Stomach (tissue), 9 donors: ENCODE measurements around the gene FLNC. TPM values are rescaled to one million over a fixed set of nuclear protein-coding genes. Genes with fewer than 3 reads are reported as not detected.
A peak's percentile ranks its signal among the peaks of the same experiment; 100 is the strongest.

Experiments used
- DNase-seq, 2 donors: peaks; one replicate each; pipeline versions ENCODE4 v3.0.0 to v3.0.0-alpha.2; 2013 to 2019
- H3K27ac ChIP-seq, 5 donors: fragments of 200-600 bp in 4 of 5; sonication (generic) in 4 of 5; one replicate each; pipeline ENCODE4 v1.5.1; 2013 to 2019; ENCODE audit warnings: mild to moderate bottlenecking in 1 of 5, moderate library complexity in 1 of 5
- H3K27me3 ChIP-seq, 3 donors: fragments of 200-600 bp; sonication (generic); one replicate each; pipeline ENCODE4 v1.5.1; 2017 to 2019; ENCODE audit warnings: mixed run types in 1 of 3
- H3K36me3 ChIP-seq, 4 donors: fragments of 200-600 bp; sonication (generic); 1 replicate in 3 of 4; 2 replicates in 1 of 4; pipeline ENCODE4 v1.5.1; 2016 to 2019
- H3K4me1 ChIP-seq, 4 donors: fragments of 200-600 bp; sonication (generic); one replicate each; pipeline ENCODE4 v1.5.1; 2016 to 2019
- H3K4me3 ChIP-seq, 4 donors: fragments of 200-600 bp; sonication (generic) in 3 of 4; one replicate each; pipeline ENCODE4 v1.5.1; 2016 to 2019; ENCODE audit warnings: mild to moderate bottlenecking in 1 of 4
- H3K9me3 ChIP-seq, 4 donors: fragments of 200-600 bp; sonication (generic); one replicate each; pipeline ENCODE4 v1.5.1; 2016 to 2019
- CTCF ChIP-seq, 7 experiments: fragments of 450-650 bp in 4 of 7; fragments of 200-600 bp in 3 of 7; sonication (generic) in 3 of 7; IDR thresholded peaks; one replicate each; pipeline ENCODE4 v1.5.1; 2016 to 2019; ENCODE audit warnings: antibody characterized with exemption in 7 of 7, control low read depth in 2 of 7, mild to moderate bottlenecking in 1 of 7
- EP300 ChIP-seq: sonication (generic); formaldehyde crosslinking; IDR thresholded peaks from one replicate; pipeline ENCODE4 v1.6.1; 2017; ENCODE audit warnings: antibody characterized with exemption
- POLR2A ChIP-seq, 4 donors: fragments of 450-650 bp; IDR thresholded peaks; one replicate each; pipeline ENCODE4 v1.6.1; 2016; ENCODE audit warnings: antibody characterized with exemption in 4 of 4, control low read depth in 2 of 4, mild to moderate bottlenecking in 1 of 4, moderate library complexity in 1 of 4
- POLR2AphosphoS5 ChIP-seq, 3 donors: sonication (generic); formaldehyde crosslinking; IDR thresholded peaks; one replicate each; pipeline ENCODE4 v1.6.1; 2016; ENCODE audit warnings: antibody characterized with exemption in 3 of 3
- WGBS, 5 donors: extraction: QIAGEN DNeasy Blood & Tissue Kit in 3 of 5; methylation state at CpG; one replicate each; pipeline versions ENCODE4 v1.1.5 to v1.1.7; 2013 to 2018; 5-methylcytosine and 5-hydroxymethylcytosine counted together
- intact Hi-C: fragments of 100-400 bp; cut with DNase I; formaldehyde crosslinking; loops from one replicate; pipeline ENCODE4 v1.15.1; 2023; ENCODE audit warnings: low total_unique reads
- polyA plus RNA-seq, 3 donors: library from polyadenylated mRNA; stranded (reverse); fragments of 200-250 nt; gene quantifications; one replicate each; pipeline ENCODE4 v1.2.3, GENCODE V29; 2013
- total RNA-seq, 5 donors: library from RNA; depleted of rRNA; stranded (reverse); fragments of >200 nt; gene quantifications; one replicate each; pipeline versions ENCODE4 v1.1.0 to v1.2.3, GENCODE V29; 2014 to 2016
- donor health status: healthy with polysubstance abuse.
- donor health status: Bipolar disorder and iron deficiency.
- donor health status: healthy.

The FLNC gene
- total and polyA plus RNA-seq, 8 donors, result 1.9 to 184 (median 46.6) TPM

DNA sequence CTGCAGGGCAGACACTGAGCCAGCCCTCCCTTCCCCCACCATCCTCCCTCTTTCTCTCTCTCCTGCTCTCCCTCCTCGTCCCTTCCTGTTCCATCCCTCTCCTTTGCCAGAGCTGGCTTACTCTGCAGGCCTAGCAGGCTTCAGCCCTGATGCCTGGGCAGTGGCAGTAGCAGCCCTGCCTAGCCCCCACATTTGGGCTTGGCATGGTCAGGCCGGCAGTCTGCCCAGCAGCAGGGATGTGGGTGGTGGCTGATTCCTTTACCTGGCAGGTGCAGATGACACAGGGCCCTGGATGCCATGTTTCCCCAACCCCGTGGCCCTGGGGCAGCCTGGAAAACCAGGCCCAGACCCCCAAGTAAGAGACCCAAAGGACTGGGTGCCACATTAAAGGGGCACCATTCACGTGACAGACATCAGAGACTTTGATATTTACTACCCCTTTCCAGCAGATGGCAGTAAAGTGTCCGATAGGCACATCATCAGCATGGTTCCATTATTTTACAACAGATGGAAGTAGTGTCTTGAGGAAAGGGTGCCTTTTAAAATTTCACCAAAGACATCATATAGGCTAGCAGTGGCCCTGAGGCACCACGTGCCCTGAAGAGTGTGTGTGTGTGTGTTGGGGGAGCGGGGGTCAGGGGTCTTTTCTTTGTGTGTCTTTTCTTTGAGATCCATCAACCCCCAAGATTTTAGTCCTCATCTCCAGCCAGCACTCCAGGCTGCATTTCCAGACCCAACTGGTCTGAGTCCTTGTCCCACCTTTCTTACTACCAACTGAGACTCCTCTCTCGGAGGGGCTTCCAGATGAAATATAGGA is 74.4 kb downstream of the FLNC start:
- Histone ChIP-seq H3K4me3 (no peak overlapping the region), H3K27me3 (peaks cover 0 to 45% (median 10%) of the 10 kb centered on the region in 3 donors), H3K4me1 (peaks cover 2 to 20% (median 5%) of the 10 kb centered on the region in 4 donors), H3K27ac (no peak overlapping the region), H3K36me3 (no peaks in the 10 kb centered on the region), H3K9me3 (peaks cover 0 to 3% (median 0%) of the 10 kb centered on the region in 4 donors)
- peak in 1 of 2 donors; percentile 75 for DNase-seq
- WGBS, 5 donors, result 30 to 37% (median 31%) methylated on average over 8 of the region's 8 CpGs
- intact Hi-C loops, result loop anchor here (5.0 kb wide), 1 partner anchor 173 kb away; no protein-coding TSS in a partner anchor
- TF ChIP-seq CTCF (IDR thresholded peaks at IDR 0.05) (peak in 5 of 7 experiments; percentile 44 to 64 (median 50)), POLR2A (IDR thresholded peaks at IDR 0.05) (no peak), EP300 (no peak), POLR2AphosphoS5 (IDR thresholded peaks at IDR 0.05) (no peak)

DNA sequence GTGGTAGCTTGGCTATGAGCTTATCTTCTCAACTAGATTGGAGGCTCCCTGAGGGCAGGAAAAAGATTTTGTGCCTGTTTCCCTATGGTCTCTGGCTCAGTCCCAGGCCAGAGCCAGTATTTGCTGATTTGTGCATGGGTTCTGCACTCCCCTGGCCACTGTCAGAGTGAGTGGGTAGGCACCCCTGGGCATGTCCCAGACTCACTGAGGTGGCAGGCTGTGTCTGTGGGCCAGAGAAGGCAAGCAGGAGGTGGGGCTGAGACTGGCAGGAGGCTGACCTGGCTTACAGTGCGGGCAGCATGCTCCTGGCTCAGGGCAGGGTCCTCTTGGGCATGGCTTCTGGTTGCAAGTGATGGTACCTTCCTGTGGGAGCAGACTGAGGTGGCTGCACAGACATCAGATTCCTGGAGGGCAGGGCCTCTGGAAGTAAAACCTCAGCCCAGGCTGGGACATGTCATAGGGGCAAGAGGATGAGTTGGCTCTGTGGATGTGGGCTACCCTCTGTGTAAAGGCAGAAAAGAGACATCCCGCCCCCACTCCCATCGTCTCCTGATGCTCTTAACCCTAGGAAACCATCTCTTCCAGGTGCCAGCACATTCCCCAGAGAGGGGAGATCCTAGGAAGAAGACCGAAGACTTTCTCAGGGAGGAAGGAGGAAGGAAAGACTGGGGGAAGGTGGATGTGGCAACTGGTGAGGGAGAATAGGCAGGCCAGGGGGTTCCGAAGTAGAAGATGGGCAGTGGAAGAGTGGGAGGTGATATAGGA is 76.0 kb downstream of the FLNC start:
- no peaks in the 10 kb centered on the region for H3K9me3 ChIP-seq

DNA sequence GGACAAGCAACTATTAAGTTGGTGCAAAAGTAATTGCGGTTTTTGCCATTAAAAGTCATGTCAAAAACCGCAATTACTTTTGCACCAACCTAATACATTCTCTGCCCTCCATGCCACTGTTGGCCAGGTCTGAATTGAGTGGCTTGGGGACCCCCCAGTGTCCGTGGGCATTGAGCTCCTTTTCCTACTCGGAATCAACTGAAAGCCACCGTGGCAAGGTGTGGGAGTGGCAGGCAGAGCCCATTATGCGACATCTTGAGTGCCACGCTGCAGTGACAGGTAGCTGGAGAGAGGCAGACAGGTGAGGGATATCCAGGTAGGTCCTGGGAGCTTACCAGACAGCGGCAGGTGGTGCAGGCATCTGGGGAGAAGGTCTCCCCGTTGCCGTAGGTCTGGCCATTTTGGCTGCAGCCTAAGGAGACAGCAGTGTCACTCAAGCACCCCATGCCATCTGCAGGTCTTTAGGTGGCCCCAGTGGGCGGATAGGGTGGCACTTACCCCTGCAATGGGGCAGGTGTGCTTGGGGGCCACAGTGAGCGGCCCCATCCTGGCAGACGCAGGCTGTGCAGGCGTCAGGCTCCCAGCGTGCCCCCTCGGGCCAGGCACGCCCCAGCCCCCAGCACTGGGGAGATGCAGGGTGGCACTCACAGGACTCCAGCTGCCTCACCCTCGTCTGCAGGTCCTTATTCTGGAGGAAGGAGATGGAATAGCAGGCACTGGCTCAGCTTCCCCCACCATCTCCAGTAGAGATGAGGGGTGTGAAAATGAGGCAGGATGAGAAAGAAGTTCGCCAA is 76.8 kb downstream of the FLNC start:
- Histone ChIP-seq H3K4me1 (peaks cover 12 to 41% (median 19%) of the 10 kb centered on the region in 4 donors), H3K27me3 (peaks cover 0 to 69% (median 23%) of the 10 kb centered on the region in 3 donors), H3K36me3 (no peaks in the 10 kb centered on the region), H3K4me3 (no peak overlapping the region), H3K27ac (no peak overlapping the region), H3K9me3 (no peaks in the 10 kb centered on the region)
- peak in 1 of 2 donors; percentile 1 for DNase-seq
- 71 to 87% (median 84%) methylated on average over 9 to 19 of the region's 19 CpGs for WGBS, 5 donors
- TF ChIP-seq POLR2A (IDR thresholded peaks at IDR 0.05) (no peak), EP300 (no peak), CTCF (IDR thresholded peaks at IDR 0.05) (no peak), POLR2AphosphoS5 (IDR thresholded peaks at IDR 0.05) (no peak)
- intact Hi-C loops, result loop anchor here (5.0 kb wide), 1 partner anchor 170 kb away; no protein-coding TSS in a partner anchor

More for the DNA sequence above, 76.0 kb downstream of the FLNC start:
- no peak for TF ChIP-seq POLR2A (IDR thresholded peaks at IDR 0.05)
- no peak for TF ChIP-seq EP300
- TF ChIP-seq CTCF (IDR thresholded peaks at IDR 0.05), result no peak
- no peak for TF ChIP-seq POLR2AphosphoS5 (IDR thresholded peaks at IDR 0.05)
- no peaks in the 10 kb centered on the region for H3K36me3 ChIP-seq
- peaks cover 12 to 33% (median 17%) of the 10 kb centered on the region in 4 donors for H3K4me1 ChIP-seq
- WGBS, 5 donors, result 78 to 92% (median 90%) methylated on average over 4 to 5 of the region's 5 CpGs
- no peak overlapping the region for H3K27ac ChIP-seq
- H3K4me3 ChIP-seq, result no peak overlapping the region
- intact Hi-C loops, result loop anchor here (5.0 kb wide), 1 partner anchor 171 kb away; no protein-coding TSS in a partner anchor
- DNase-seq, result no peak
- peaks cover 0 to 61% (median 23%) of the 10 kb centered on the region in 3 donors for H3K27me3 ChIP-seq

Other genes with a start within 250 kb of the FLNC start
- 1 to 10 TPM in 3 of 5 donors, under 1 TPM in 1, not detected in 1; 0.72 to 1.8 (median 1.1) TPM for gene GARIN1A, start 158.1 kb upstream of the FLNC start, total RNA-seq
- 1 to 10 TPM in 1 of 3 donors, under 1 TPM in 2; 0.50 to 1.4 (median 0.61) TPM for gene GARIN1A, start 158.1 kb upstream of the FLNC start, polyA plus RNA-seq
- 100 to 1,000 TPM in 1 of 5 donors, 10 to 100 TPM in 4; 10.1 to 270 (median 54.5) TPM for gene CALU, start 91.0 kb upstream of the FLNC start, total RNA-seq
- 10 to 100 TPM; 15.7 to 42.3 (median 23.9) TPM for gene CALU, start 91.0 kb upstream of the FLNC start, polyA plus RNA-seq
- not detected for gene OPN1SW, start 54.6 kb upstream of the FLNC start, total RNA-seq
- not detected for gene OPN1SW, start 54.6 kb upstream of the FLNC start, polyA plus RNA-seq
- 10 to 100 TPM in 2 of 5 donors, 1 to 10 TPM in 3; 4.6 to 36.8 (median 9.2) TPM for gene CCDC136, start 38.4 kb upstream of the FLNC start, total RNA-seq
- gene CCDC136, start 38.4 kb upstream of the FLNC start, polyA plus RNA-seq, result 1 to 10 TPM; 2.3 to 3.1 (median 2.7) TPM
- 10 to 100 TPM in 4 of 5 donors, 1 to 10 TPM in 1; 2.0 to 86.2 (median 47.5) TPM for gene ATP6V1F, start 32.5 kb downstream of the FLNC start, total RNA-seq
- gene ATP6V1F, start 32.5 kb downstream of the FLNC start, polyA plus RNA-seq, result 100 to 1,000 TPM; 246 to 282 (median 264) TPM
- 1 to 10 TPM in 1 of 5 donors, under 1 TPM in 1, not detected in 3; 0.73 to 2.3 TPM for gene KCP, start 80.3 kb downstream of the FLNC start, total RNA-seq
- 1 to 10 TPM in 1 of 3 donors, not detected in 2; 1.6 TPM for gene KCP, start 80.3 kb downstream of the FLNC start, polyA plus RNA-seq
- gene IRF5, start 107.5 kb downstream of the FLNC start, total RNA-seq, result 10 to 100 TPM in 1 of 5 donors, 1 to 10 TPM in 4; 2.2 to 13.8 (median 5.8) TPM
- gene IRF5, start 107.5 kb downstream of the FLNC start, polyA plus RNA-seq, result 1 to 10 TPM; 3.2 to 7.3 (median 3.4) TPM
- gene TNPO3, start 224.7 kb downstream of the FLNC start, total RNA-seq, result 10 to 100 TPM; 10.7 to 63.8 (median 25.2) TPM
- 10 to 100 TPM; 11.7 to 18.8 (median 13.3) TPM for gene TNPO3, start 224.7 kb downstream of the FLNC start, polyA plus RNA-seq